Measurements from ENCODE around the gene ITLN2. TPM values are rescaled to one million over a fixed set of nuclear protein-coding genes. Genes with fewer than 3 reads are reported as not detected.
"Not testable (repeated sequence)": the region's sequence is repeated elsewhere in the genome, so short reads cannot be mapped to it uniquely, and the experiment has no call there.

ITLN2 gene
- total RNA-seq, 2 donors from 2014 or later, result not detected

DNA sequence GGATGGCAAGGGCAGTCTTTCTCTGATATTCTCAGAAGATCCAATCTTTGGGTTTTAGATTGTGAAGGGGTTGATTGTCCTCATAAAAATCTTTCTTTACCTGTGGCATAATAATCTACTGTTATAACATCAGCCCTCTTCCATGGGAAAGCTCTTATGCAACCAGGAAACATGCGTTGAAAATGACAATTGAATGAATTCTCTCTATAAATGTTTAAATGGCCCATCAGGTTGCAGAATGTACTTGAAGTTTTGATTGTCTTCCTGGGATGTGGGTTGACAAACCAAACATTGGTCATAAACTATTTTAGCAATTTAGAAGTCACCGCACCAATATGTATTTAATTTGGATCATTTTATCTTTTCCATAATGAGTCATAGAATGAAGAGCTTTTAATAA lies 37.9 kb downstream of the ITLN2 start:
- ATAC-seq, result no peak
- DNase-seq, result no peak
- intact Hi-C loops (cut with DNase I, micrococcal nuclease), result no loop called here

DNA sequence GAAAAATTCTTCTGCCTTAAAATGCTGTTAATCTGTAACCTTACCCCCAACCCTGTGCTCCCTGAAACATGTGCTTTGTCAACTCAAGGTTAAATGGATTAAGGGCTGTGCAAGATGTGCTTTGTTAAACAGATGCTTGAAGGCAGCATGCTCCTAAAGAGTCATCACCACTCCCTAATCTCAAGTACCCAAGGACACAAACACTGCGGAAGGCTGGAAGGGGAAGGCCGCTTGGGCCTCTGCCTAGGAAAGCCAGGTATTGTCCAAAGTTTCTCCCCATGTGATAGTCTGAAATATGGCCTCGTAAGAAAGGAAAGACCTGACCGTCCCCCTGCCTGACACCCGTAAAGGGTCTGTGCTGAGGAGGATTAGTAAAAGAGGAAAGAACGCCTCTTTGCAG lies 41.4 kb downstream of the ITLN2 start:
- intact Hi-C loops (cut with DNase I, micrococcal nuclease); DNase-seq; ATAC-seq: not testable (repeated sequence)

DNA sequence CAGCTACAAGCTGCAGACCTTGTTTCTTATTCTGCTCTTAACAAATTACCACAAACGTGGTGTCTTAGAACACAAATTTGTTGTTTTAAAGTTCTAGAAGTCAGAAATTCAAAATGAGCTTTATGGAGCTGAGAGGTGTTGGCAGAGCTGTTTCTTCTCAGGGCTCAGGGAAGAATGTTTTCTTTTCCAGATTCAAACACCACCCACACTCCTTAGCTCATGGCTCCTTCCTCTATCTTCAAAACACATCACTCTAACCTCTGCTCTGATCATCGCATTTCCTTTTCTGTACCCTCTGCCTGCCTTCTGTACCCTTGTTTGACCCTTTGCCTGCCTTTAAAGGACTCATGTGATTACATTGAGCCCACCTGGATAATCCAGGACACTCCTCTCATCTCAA lies 42.7 kb downstream of the ITLN2 start:
- DNase-seq, result no peak
- intact Hi-C loops (cut with DNase I, micrococcal nuclease), result no loop called here
- ATAC-seq, result no peak

DNA sequence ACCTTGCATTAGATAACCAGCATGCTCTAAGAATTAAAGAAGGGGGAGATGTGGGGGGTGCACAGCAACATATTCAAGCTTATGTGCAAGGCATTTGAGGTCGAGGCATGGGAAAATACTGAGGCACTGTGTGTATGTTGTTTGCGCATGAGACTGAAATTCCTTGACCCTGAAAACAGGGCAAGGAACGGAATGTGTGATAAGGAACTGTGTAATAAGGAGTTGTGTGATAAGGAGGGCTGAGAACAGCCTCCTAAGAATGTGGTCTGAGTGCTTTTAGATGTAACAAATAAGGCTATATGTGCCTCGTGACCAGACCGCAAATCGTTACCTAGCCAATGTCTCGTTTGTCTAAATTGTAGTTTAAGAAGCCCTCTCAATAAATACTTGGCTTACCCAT lies 43.2 kb downstream of the ITLN2 start:
- ATAC-seq (no peak), DNase-seq (no peak)
- intact Hi-C loops (cut with DNase I, micrococcal nuclease), result no loop called here

DNA sequence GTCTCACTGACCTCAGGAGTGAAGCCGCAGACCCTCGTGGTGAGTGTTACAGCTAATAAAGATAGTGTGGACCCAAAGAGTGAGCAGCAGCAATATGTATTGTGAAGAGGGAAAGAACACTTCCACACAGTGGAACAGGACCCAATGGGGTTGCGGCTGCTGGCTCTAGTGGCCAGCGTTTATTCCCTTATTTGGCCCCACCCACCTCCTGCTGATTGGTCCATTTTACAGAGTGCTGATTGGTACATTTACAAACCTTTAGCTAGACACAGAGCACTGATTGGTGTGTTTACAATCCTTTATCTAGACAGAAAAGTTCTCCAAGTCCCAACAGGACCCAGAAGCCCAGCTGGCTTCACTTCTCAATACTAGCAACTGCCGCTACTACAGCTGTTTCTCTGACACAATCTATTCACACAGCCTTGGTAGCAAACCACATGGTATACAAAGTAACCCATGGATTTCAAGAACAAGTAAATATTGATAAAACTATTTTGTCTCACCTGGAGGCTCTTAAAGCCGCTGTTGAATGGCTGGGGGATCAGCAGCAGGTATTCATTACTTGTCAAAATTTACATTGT lies 44.3 kb downstream of the ITLN2 start:
- intact Hi-C loops (cut with DNase I, micrococcal nuclease), result no loop called here
- ATAC-seq (no peak), DNase-seq (no peak)

DNA sequence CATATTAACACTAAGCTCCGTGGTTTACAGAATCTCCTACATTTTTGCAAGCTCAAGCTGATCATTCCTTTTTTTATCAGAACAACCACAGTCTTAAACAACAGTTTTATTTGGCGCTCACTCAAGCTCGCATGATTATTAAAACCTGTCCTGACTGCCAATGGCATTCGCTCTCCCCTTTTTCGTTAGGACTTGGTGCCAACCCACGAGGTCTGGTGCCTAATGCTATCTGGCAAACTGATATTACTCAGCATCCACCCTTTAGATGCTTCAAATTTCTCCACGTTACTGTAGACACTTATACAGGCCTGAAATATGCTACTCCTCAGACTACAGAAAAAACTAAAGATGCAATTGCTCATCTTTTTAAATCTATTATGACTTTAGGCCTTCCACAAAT lies 46.6 kb downstream of the ITLN2 start:
- DNase-seq (no peak), ATAC-seq (no peak)
- intact Hi-C loops (cut with DNase I, micrococcal nuclease), result no loop called here

DNA sequence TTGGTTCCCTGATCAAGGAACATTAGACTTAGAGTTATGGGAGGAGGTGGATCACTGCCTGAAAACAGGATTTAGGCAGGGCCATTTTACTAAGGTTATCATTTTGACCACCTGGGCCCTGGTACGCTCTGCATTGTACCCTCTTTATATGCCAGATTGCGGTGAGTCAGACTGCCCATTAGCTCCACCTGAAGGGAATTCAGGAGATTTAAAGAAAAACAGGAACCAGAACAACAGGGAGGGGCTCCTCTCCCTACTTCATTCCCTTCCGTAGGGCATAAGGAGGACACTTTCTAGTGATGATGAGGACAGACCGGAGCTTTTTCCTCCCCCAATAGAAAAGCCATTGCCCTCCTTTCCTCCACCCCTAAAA lies 49.0 kb downstream of the ITLN2 start:
- ATAC-seq (no peak), DNase-seq (no peak)
- intact Hi-C loops (cut with DNase I, micrococcal nuclease), result no loop called here

DNA sequence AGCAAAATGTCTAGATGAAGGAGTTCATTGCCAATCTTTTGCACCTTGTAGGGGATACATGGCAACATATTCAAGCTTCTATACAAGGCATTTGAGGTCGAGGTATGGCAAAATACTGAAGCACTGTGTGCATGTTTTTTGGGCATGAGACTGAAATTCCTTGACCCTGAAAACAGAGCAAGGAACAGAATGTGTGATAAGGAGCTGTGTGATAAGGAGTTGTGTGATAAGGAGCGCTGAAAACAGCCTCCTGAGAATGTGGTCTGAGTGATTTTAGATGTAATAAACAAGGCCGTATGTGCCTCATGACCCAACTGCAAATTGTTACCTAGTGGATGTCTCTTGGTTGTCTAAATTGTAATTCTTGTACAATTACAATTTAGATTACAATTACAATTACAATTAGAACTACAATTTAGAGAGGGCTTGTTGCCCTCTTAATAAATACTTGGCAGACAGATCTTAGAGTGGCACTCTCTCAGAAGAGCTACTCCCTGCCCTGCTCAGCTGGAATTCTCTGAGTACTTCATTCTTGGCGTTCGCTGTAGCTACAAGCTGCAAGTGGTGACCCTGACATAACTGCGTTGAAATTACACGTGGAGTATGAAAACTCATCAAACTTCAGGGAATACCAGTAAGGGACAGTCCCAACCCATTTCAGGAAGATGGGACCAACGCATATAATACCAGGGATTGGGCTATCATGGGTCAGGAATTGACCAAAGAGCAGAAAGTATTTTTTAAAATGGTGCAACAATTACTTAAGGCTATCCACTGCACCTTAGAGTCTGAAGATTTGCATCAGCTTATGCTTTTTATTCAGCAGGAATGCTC lies 49.6 kb downstream of the ITLN2 start:
- ATAC-seq (no peak), DNase-seq (no peak)
- intact Hi-C loops (cut with DNase I, micrococcal nuclease), result no loop called here

DNA sequence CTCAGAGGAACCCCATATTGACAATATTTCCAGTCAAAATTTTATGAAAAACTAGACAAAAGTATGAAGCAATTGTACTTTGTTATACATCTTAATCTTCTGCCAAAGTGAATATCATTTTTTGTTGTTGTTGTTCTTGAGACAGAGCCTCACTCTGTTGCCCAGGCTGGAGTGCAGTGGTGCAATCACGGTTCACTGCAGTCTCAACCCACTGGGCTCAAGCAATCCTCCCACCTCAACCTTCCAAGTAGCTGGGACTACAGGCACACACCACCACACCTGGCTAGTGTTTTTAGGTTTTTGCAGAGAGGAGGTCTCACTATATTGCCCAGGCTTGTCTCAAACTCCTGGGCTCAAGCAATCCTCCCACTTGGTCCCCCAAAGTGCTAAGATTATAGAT lies 52.4 kb downstream of the ITLN2 start:
- DNase-seq; intact Hi-C loops (cut with DNase I, micrococcal nuclease); ATAC-seq: not testable (repeated sequence)

DNA sequence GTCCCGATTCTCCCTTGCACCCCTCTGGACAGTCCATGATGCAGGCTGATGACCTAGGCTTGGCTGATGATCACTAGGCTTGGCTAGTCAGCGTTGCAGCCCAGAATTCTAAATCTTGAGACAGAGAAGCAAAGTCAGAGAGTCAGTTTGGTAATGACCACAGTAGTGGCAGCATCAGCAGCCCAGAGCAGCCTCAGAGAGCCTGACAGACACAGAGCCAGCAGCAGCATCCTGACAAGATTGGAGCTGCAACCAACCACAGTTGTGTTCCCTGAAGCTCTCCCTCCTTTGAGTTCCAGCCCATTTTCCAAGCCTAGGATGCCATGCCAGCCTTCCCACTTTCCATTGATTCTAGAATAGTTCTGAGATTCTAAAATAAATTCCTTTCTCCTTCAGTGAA lies 52.8 kb downstream of the ITLN2 start:
- intact Hi-C loops (cut with DNase I, micrococcal nuclease), result no loop called here
- ATAC-seq, result no peak

DNA sequence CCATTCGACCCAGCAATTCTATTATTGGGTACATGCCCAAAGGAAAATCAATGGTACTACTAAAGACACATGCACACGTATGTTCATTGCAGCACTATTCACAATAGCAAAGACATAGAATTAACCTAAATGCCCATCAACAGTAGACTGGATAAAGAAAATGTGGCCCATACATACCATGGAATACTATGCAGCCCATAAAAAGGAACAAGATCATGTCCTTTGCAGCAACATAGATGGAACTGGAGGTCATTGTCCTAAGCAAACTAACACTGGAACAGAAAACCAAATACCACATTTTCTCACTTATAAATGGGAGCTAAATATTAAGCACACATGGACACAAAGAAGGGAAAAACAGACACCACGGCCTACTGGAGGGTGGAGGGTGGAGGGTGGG lies 53.9 kb downstream of the ITLN2 start:
- ATAC-seq; intact Hi-C loops (cut with DNase I, micrococcal nuclease); DNase-seq: not testable (repeated sequence)

More for the DNA sequence above, 52.8 kb downstream of the ITLN2 start:
- no peak for DNase-seq

Other genes with a start within 250 kb of the ITLN2 start
- 1 to 10 TPM; 2.2 to 7.4 TPM for gene CD48, start 243.0 kb downstream of the ITLN2 start, total RNA-seq
- gene SLAMF7, start 215.6 kb downstream of the ITLN2 start, total RNA-seq, result 10 to 100 TPM in 1 of 2 donors, 1 to 10 TPM in 1; 2.2 to 12.9 TPM
- 1 to 10 TPM in 1 of 2 donors, under 1 TPM in 1; 0.67 to 2.6 TPM for gene LY9, start 158.6 kb downstream of the ITLN2 start, total RNA-seq
- gene CD244, start 91.9 kb downstream of the ITLN2 start, total RNA-seq, result under 1 TPM; 0.37 to 0.87 TPM
- gene ITLN1, start 69.6 kb downstream of the ITLN2 start, total RNA-seq, result 100 to 1,000 TPM; 268 to 512 TPM
- gene F11R, start 66.3 kb upstream of the ITLN2 start, total RNA-seq, result 100 to 1,000 TPM; 145 to 202 TPM
- 100 to 1,000 TPM in 1 of 2 donors, 10 to 100 TPM in 1; 92.1 to 120 TPM for gene TSTD1, start 84.2 kb upstream of the ITLN2 start, total RNA-seq
- 10 to 100 TPM; 67.4 to 72.4 TPM for gene USF1, start 91.2 kb upstream of the ITLN2 start, total RNA-seq
- 1 to 10 TPM; 2.7 to 8.7 TPM for gene ARHGAP30, start 115.1 kb upstream of the ITLN2 start, total RNA-seq
- gene NECTIN4, start 134.7 kb upstream of the ITLN2 start, total RNA-seq, result 1 to 10 TPM; 3.0 to 6.1 TPM
- 10 to 100 TPM; 10.1 to 11.1 TPM for gene KLHDC9, start 143.6 kb upstream of the ITLN2 start, total RNA-seq
- 10 to 100 TPM; 30.3 to 38.2 TPM for gene PFDN2, start 163.2 kb upstream of the ITLN2 start, total RNA-seq
- gene NIT1, start 163.3 kb upstream of the ITLN2 start, total RNA-seq, result 10 to 100 TPM; 74.4 to 76.6 TPM
- 10 to 100 TPM; 34.2 to 41.5 TPM for gene DEDD, start 177.9 kb upstream of the ITLN2 start, total RNA-seq
- gene UFC1, start 199.2 kb upstream of the ITLN2 start, total RNA-seq, result 100 to 1,000 TPM; 106 to 107 TPM
- 10 to 100 TPM; 19.7 to 24.0 TPM for gene USP21, start 204.7 kb upstream of the ITLN2 start, total RNA-seq
- 10 to 100 TPM; 11.7 to 12.4 TPM for gene PPOX, start 211.6 kb upstream of the ITLN2 start, total RNA-seq
- gene B4GALT3, start 222.7 kb upstream of the ITLN2 start, total RNA-seq, result 10 to 100 TPM; 29.7 TPM
- 1 to 10 TPM; 1.0 to 3.3 TPM for gene ADAMTS4, start 244.2 kb upstream of the ITLN2 start, total RNA-seq
- gene NDUFS2, start 247.6 kb upstream of the ITLN2 start, total RNA-seq, result 100 to 1,000 TPM; 154 to 188 TPM